OCI-LY7 (cell line): ENCODE data around the gene SH2D3C.

ENCODE experiments used
- EZH2phosphoT487 ChIP-seq: fragments of 200-600 bp; sonication (generic); IDR thresholded peaks from 2 replicates; pipeline ENCODE4 v1.6.1; 2018; ENCODE audit warnings: low read depth, borderline replicate concordance, mild to moderate bottlenecking, mixed run types, antibody characterized with exemption, low read length, moderate library complexity, mixed read lengths
- TF ChIP-seq, protein P1 (sequence below): fragments of 200-600 bp; sonication (generic); conservative IDR thresholded peaks from 2 replicates; pipeline ENCODE4 v1.5.1; 2014; ENCODE audit warnings: mild to moderate bottlenecking, antibody characterized with exemption, low read length, moderate library complexity, mixed read lengths

DNA sequence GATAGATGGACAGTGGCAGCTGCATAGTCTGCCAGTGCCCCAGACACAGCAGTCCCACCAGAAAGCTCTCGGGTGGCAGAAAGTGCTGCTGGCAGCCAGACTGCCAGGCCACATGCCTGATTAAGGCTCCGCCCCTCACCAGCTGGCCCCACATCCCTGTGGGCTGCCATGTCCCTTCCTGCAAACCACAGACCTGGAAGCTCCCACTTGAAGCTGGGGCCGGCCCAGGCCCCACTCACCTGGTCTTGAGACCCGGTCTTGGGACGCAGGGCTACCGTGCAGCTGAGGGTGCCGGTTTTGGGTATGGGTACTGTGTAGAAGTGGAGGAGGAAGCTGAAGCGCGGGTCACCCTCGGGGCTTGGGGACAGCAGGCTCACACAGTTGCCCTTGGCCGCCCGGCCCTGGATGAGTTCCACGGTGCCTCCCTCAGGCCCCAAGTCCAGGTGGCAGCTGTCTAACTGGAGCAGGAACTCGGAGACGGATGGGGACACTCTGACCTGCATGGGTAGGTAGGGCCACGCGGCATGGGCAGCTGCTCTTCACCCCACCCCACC, 39.5 kb upstream of the SH2D3C start:
- TF ChIP-seq, protein P1, sequence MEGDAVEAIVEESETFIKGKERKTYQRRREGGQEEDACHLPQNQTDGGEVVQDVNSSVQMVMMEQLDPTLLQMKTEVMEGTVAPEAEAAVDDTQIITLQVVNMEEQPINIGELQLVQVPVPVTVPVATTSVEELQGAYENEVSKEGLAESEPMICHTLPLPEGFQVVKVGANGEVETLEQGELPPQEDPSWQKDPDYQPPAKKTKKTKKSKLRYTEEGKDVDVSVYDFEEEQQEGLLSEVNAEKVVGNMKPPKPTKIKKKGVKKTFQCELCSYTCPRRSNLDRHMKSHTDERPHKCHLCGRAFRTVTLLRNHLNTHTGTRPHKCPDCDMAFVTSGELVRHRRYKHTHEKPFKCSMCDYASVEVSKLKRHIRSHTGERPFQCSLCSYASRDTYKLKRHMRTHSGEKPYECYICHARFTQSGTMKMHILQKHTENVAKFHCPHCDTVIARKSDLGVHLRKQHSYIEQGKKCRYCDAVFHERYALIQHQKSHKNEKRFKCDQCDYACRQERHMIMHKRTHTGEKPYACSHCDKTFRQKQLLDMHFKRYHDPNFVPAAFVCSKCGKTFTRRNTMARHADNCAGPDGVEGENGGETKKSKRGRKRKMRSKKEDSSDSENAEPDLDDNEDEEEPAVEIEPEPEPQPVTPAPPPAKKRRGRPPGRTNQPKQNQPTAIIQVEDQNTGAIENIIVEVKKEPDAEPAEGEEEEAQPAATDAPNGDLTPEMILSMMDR, result no peak
- no peak for TF ChIP-seq EZH2phosphoT487
